ENCODE results near the gene PTGER3. TPM values are rescaled to one million over a fixed set of nuclear protein-coding genes. Genes with fewer than 3 reads are reported as not detected.

Gene PTGER3
- total and polyA plus RNA-seq, 10 of the 15 experiments (the other 5 are each of a cell fraction or from before 2014, with no cell fraction given): under 0.01 to 0.04 (median 0.02) TPM; not detected in 7

DNA sequence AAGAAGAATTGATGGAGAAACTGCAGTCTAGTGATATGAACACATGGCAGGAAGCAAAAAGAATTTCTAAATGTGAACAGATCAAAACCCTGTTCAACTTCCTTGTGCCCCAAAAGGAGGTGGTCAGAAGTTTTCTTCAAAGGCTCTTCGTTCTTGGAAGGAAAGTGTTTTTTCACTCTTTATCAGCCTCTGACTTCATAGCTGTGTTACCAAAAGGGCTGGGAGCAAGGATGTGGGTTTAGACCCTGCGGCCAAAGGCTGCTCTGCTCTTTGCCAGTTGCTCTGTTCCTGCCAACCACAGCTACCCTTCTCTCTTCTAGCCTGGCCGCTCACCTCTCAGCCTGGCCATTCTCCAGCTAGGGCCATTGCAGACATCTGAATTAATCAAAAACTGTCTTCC lies 53.8 kb downstream of the PTGER3 start:
- no peak overlapping the region for H3K9ac ChIP-seq (ENCODE audit: control insufficient read depth, insufficient read depth, low read length)
- BruUV-seq (replicated peaks): no TSS peak
- TF ChIP-seq, protein P1, sequence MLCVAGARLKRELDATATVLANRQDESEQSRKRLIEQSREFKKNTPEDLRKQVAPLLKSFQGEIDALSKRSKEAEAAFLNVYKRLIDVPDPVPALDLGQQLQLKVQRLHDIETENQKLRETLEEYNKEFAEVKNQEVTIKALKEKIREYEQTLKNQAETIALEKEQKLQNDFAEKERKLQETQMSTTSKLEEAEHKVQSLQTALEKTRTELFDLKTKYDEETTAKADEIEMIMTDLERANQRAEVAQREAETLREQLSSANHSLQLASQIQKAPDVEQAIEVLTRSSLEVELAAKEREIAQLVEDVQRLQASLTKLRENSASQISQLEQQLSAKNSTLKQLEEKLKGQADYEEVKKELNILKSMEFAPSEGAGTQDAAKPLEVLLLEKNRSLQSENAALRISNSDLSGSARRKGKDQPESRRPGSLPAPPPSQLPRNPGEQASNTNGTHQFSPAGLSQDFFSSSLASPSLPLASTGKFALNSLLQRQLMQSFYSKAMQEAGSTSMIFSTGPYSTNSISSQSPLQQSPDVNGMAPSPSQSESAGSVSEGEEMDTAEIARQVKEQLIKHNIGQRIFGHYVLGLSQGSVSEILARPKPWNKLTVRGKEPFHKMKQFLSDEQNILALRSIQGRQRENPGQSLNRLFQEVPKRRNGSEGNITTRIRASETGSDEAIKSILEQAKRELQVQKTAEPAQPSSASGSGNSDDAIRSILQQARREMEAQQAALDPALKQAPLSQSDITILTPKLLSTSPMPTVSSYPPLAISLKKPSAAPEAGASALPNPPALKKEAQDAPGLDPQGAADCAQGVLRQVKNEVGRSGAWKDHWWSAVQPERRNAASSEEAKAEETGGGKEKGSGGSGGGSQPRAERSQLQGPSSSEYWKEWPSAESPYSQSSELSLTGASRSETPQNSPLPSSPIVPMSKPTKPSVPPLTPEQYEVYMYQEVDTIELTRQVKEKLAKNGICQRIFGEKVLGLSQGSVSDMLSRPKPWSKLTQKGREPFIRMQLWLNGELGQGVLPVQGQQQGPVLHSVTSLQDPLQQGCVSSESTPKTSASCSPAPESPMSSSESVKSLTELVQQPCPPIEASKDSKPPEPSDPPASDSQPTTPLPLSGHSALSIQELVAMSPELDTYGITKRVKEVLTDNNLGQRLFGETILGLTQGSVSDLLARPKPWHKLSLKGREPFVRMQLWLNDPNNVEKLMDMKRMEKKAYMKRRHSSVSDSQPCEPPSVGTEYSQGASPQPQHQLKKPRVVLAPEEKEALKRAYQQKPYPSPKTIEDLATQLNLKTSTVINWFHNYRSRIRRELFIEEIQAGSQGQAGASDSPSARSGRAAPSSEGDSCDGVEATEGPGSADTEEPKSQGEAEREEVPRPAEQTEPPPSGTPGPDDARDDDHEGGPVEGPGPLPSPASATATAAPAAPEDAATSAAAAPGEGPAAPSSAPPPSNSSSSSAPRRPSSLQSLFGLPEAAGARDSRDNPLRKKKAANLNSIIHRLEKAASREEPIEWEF (IDR thresholded peaks at IDR 0.05; ENCODE audit: insufficient replicate concordance, low read depth, low read length): no peak
- TF ChIP-seq, protein P2, sequence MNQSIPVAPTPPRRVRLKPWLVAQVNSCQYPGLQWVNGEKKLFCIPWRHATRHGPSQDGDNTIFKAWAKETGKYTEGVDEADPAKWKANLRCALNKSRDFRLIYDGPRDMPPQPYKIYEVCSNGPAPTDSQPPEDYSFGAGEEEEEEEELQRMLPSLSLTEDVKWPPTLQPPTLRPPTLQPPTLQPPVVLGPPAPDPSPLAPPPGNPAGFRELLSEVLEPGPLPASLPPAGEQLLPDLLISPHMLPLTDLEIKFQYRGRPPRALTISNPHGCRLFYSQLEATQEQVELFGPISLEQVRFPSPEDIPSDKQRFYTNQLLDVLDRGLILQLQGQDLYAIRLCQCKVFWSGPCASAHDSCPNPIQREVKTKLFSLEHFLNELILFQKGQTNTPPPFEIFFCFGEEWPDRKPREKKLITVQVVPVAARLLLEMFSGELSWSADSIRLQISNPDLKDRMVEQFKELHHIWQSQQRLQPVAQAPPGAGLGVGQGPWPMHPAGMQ (IDR thresholded peaks at IDR 0.05; ENCODE audit: borderline replicate concordance): no peak
- TF ChIP-seq CREB1 (IDR thresholded peaks at IDR 0.05; ENCODE audit: low read depth) (no peak), SPI1 (IDR thresholded peaks at IDR 0.05; ENCODE audit: borderline replicate concordance, insufficient read depth, low read depth, low read length) (no peak)
- no peaks in the 10 kb centered on the region for H4K20me1 ChIP-seq (ENCODE audit: control insufficient read depth, insufficient read depth)
- ATAC-seq: no peak
- H3K27ac ChIP-seq (ENCODE audit: control insufficient read depth, insufficient read depth): no peak overlapping the region
- ChIA-PET POLR2A (no interaction called here), CTCF (no interaction called here), SMC1A (ENCODE audit: uncharacterized antibody, unreplicated experiment) (no interaction called here), RAD21 (ENCODE audit: unreplicated experiment) (no interaction called here)
- no peak overlapping the region for H2AFZ ChIP-seq (ENCODE audit: control insufficient read depth, low read depth, low read length)
- H3K9me3 ChIP-seq (replicated peaks; ENCODE audit: control insufficient read depth, insufficient read depth, low read length): no peaks in the 10 kb centered on the region
- H3K36me3 ChIP-seq (ENCODE audit: control insufficient read depth in 2 of 2, insufficient read depth in 2 of 2, low read length in 1 of 2): no peaks in the 10 kb centered on the region
- no peaks in the 10 kb centered on the region for H3K79me2 ChIP-seq (ENCODE audit: control insufficient read depth, insufficient read depth, low read length)
- intact Hi-C loops (cut with micrococcal nuclease; ENCODE audit: unreplicated experiment): no loop called here
- in situ Hi-C loops (cut with MboI): no loop called here
- H3K4me3 ChIP-seq: no peak overlapping the region
- no peak for FAIRE-seq
- DNase-seq (ENCODE audit: low read depth, low spot score): no peak
- no peaks in the 10 kb centered on the region for H3K4me1 ChIP-seq (ENCODE audit: control insufficient read depth, insufficient read depth, low read length)
- H3K4me2 ChIP-seq (ENCODE audit: control insufficient read depth, insufficient read depth): no peak overlapping the region
- 26% methylated on average over 3 of the region's 3 CpGs for WGBS (ENCODE audit: insufficient coverage, insufficient replicate concordance, low lambda C conversion rate, missing lambda C conversion rate)
- peaks cover 0 to 2% of the 10 kb centered on the region in 2 experiments; a peak in 1 of 4 replicates for H3K27me3 ChIP-seq (replicated peaks in 1 of 2; ENCODE audit: control insufficient read depth in 2 of 2, insufficient read depth in 2 of 2, low read length in 1 of 2)

Measured in GM12878 (cell line).